T follicular helper cell (primary cell): ENCODE results near the gene FLII.
A peak's percentile ranks its signal among the peaks of the same experiment; 100 is the strongest.

ENCODE experiments used
- DNase-seq: peaks from one replicate; pipeline ENCODE4 v3.0.0-alpha.2; 2020; ENCODE audit warnings: low read depth

FLII gene

DNA sequence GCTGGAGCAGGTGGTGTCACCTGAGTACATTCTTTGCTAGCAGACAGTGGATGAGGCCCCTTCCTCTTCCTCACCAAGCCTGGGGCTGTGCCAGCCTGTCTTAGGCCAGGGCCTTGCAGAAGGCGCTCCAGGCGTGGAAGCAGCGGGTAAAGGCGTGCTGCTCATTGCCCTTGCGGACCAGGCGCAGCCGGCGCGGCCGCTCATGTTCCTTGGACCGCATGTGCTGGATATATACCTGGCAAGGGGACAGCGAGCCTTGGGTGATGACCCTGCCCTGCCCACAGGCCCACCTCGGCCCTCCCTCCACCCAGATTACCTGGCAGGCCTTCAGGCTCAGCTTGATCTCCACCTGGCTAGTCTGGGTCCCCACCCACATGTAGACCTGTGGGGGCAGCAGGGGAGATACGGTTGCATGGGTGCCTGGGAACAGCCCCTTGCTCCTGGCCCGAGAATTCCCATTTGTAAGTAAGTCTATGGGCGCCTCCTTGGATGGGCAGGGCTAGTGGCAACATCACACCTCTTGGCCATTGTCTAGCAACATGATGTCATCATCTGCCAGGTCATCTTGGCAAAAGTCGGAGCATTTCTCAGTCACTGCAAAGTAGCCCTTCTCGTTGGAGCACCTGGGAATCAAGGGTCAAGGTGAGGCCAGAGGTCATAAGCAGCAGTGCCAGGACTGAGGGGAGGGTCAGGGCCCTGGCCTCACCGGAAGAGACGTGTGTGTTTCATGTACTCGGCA, 13.3 kb downstream of the FLII start:
- no peak for DNase-seq

GRCh38 chr17:18241229-18241871, 17.2 kb downstream of the FLII start:
- no peak for DNase-seq

- no peak for DNase-seq
Measured at GRCh38 chr17:18240449-18240848, 18.1 kb downstream of the FLII start.

DNA sequence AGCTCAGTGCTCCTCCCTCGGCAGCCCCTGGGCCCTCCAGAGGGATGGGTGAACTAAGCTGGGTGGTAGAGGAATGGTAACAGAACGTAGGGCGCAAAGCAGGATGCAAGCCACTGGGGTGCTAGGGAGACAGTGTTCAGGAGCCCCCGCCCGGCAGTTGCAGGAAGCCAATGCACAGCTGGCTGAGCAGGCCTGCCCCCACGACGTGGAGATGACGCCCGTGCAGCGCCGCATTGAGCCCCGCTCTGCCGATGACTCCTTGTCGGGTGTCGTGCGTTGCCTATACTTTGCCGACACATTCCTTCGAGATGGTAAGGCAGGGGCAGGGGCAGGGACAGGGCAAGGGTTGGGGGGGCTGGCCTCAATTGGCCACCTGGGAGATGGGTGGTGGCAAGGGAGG, 20.2 kb downstream of the FLII start:
- no peak for DNase-seq

DNA sequence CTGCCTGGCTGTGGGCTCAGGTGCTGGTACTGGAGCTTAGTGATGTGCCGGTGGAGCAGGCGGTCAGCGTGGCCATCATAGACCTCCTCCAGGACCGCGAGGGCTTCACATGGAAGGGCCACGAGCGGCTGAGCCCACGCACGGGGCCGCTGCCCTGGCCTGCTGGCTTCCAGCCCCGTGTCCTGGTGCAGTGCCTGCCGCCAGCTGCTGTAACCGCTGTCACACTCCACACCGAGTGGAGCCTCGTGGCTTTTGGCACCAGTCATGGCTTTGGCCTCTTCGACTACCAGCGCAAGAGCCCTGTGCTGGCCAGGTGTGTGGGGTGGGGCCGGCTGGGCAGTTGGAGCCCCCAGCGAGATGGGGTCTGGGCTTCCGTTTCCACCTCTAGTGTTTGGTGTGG, 21.1 kb downstream of the FLII start:
- DNase-seq = no peak

GRCh38 chr17:18236494-18236893, 22.0 kb downstream of the FLII start:
- DNase-seq = no peak

DNA sequence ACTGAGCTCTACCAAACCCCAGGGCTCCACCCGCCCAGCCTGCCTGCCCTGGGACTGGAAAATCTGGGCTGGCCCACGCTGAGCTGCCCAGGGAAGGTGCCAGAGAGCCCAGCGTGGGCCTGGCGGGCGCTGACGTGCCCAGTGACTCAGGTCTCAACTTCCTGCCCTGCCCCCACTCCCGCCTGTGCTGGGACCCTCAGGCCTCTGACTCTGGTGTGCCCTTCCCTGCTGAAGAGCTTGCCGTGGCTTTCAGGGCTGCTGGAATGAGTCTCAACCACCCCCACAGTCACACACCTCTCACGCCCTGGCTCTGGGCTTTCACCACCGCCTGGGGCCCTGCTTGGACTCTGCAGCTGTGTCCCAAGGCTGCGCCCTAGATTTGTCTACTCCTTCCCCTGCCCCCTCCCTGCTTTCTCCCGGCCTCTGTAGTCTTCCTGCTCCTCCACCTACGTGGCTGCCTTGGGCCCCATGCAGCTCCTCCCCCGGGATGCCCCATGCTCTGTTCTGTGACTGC, 22.7 kb downstream of the FLII start:
- DNase-seq = no peak

GRCh38 chr17:18234853-18235380, 23.6 kb downstream of the FLII start:
- DNase-seq = no peak

DNA sequence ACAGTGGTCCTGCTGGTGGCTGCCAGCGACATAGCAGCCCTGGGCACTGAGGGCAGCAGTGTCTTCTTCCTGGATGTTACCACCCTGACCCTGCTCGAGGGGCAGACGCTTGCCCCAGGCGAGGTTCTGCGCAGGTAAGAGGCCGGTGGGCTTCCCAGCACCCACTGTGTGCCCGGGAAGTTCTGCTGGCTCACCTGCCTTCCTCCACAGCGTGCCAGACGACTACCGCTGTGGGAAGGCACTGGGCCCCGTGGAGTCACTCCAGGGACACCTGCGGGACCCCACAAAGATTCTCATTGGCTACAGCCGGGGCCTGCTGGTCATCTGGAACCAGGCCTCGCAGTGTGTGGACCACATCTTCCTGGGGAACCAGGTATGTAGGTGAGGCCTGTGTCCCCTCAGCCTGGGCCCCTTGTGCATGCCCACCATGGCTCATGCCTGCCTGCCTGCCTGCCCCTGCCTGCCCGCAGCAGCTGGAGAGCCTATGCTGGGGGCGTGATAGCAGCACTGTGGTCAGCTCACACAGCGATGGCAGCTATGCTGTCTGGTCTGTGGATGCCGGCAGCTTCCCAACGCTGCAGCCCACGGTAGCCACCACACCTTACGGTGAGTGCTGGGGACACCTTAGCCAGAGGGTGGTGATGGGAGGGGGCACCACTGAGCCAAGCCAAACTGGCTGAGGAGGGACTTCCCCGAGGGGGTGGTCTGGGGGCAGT, 24.6 kb downstream of the FLII start:
- no peak for DNase-seq

DNA sequence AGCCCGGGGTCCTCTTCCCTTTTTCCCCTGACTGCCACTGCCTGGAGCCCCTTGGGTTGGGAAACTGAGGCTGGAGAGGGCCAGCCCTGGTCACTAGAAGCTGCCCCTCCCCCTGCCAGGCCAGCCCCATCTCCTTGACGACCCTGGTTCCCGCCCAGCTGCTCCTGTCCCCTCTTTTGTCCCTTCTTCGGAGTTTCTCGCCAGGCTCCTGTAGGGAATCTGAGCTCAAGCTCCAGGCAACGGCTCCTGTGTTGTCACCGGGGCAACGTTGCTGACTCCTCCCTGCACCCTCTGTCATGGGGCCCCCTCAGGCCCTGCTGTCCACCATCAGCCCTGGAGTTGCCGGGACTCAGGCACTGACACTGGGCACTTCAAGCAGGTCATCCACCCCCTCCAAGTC, 27.4 kb downstream of the FLII start:
- DNase-seq = no peak

DNA sequence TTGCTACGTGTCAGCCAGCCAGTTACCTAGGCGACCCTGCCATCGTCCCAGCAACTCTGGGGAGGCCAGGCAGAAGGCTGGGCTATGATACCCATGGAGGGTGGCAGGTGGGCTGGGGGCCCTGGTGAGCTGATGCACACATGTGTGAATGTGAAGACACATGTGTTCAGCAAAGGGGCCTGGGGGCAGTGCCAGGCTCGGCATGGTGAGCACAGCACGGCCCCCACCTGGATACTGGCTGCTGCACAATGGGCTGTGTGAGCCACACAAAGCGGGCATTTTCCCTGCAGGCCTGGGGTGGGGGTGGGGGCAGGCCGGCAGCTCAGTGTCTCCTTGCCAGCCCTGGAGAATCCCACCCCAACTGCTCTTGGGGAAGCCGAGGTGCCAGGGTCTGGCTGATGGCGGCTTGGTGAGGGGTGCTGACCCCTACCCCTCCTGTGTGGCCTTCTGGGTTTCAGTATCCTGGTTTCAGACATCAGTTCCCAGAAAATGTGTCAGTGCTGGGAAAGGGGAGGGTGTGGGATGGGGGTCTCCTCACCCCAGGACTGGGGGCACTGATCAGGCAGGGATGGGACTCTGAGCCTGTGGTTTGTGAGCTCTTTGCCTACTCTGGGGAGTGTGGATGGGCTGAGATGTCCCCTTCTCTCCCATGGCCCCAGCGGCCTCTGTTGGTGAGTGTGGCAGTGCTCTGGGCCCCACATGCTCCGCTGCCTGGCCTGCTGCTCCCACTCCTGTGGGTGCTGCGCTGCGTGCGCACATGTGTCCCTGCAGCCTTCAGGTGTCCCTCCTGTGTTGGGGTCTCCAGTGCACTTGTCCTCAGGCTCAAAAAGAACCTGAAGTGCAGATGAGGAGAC, 28.0 kb downstream of the FLII start:
- no peak for DNase-seq

- DNase-seq = no peak
Measured at GRCh38 chr17:18229771-18230170, 28.8 kb downstream of the FLII start.

DNA sequence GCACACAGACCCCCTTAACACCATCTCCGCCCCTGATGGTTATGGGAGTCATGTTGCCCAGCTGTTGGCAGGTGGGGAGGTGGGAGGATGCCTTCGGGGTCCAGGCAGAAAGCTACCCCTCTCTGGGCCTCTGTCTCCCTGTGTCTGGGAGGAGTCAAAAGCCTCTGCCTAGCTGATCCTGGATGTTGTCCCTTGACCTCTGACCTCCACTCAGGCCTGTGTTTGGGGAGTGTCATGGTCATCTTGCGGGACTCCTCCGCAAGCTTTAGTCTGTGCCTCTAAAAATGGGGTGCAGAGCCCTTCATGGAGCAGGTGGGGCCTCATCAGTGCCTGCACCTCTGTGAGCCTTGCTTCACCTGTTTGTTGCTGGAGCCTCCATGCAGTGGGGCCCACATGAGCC, 29.3 kb downstream of the FLII start:
- DNase-seq = no peak

DNA sequence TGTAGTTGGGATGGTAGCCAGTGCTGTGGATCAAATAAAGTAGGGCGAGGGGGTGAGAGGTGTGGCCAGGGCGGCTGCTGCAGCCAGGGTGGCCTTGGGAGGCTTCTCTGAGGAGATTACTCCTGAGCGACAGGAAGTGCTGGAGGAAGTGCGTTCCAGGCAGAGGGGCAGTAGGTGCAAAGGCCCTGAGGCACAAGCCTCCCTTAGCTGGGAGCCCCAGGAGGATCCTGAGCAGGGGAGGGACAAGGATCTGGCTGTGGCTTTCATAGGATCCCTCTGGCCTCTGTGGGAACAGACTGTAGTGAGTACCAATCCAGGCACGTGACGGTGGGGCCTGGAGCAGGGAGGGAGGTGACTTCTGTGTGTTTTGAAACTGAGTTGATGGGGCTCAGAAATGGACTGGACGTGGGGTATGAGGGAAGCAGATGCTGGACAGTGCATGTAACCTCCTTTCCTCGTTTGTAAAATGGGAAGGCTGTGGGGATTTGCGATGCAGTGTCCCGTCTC, 30.3 kb downstream of the FLII start:
- DNase-seq = no peak

DNA sequence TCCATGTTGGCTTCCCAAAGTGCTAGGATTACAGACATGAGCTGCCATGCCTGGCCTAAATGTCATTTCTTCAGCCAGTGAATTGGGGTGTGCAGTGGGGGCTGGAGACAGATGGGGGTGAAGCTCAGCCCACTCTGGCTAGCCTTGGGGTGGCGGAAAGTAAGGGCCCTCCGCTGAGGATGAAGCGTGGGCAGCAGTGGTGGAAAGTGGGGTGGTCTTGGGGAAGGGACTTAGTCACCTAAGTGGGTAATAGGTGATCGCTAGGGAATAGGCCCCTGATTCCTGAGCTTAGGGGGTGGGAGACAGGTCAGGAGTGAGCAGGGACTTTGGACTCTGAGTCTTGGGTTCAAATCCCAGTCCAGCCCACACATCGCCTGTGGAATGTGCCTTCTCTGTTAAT, 30.9 kb downstream of the FLII start:
- no peak for DNase-seq

DNA sequence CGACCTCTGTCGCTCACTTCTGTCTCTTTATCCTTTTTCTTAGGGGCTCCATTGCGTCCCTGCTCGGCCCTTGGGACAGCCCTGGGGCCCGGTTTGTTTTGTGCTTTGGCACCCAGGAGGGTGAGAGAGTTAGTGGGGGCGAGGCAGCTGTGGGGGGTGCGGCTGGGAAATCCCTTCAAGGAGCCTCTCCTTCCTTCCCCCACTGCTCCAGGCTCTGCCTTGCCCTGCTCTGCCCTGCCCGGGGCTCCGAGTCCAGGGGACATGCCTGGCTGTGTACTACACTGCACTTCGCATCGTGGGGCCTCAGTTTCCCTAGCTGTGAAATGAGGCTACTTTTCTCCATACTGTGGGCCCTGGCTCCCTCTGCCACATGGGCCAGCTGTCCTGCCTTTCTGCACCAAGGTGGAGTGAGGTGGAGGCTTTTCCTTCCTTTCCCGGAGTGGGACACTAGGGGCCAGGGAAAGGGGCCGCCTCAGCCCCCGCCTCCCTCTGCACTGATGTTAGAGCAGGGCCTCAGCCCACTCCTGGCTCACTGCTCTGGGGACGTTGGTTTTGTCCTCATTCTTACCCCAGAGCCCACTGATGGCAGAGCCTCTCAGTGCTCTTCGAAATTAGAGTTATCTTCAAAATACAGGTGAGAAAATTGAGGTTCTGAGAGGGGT, 32.1 kb downstream of the FLII start:
- DNase-seq = no peak

GRCh38 chr17:18225642-18226283, 32.8 kb downstream of the FLII start:
- DNase-seq = no peak

GRCh38 chr17:18225121-18225641, 33.4 kb downstream of the FLII start, which contains the start of gene LLGL1:
Gene LLGL1, plus strand, starts transcription at chr17:18225635. Its CDS starts 48 bp downstream, at chr17:18225683.
- peak; percentile 93 for DNase-seq

DNA sequence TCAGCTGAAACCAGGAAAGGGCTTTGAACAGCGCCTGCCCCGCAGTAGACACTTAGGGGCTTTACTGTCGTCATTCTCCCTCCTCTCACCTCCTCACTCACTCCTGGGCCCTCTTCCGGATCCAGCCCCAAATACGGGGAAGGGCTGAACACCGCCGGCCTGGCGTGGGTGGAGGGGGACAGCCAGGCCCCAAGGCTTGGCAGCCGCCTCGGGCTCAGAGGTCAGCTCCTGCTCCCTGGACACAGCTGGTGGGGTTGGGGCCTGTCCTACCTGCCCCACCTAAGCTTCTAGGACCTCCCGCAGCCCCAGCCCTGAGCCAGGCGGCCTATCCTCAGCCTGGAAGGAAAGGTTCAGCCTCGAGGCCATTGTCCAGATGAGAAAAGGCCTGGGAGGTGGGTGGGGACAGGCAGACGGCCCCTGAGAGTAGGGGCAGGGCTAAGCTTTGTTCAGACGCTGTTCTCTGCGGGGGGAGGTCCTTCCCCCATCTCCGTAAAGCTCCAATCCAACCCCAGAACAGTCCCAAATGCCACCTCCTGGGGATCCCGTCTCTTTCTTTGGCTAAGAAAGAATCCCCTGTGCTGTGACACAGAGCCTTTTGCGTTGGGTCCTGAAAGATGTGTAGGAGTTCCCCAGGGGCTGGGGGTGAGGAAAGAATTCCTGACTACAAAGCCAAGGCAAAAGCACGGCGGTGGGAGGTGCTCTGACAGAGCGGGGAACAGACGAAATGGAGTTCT, 34.0 kb downstream of the FLII start:
- DNase-seq = no peak

- no peak for DNase-seq
Measured at GRCh38 chr17:18224053-18224386, 34.5 kb downstream of the FLII start.
